NCI-H2196 treated with DMSO at 0.1 percent for 48 hours (cell line): ENCODE results near the gene EXPH5.
A peak's percentile ranks its signal among the peaks of the same experiment; 100 is the strongest.
"Not testable (repeated sequence)": the region's sequence is repeated elsewhere in the genome, so short reads cannot be mapped to it uniquely, and the experiment has no call there.

Experiments
- DNase-seq: peaks from one replicate; lab custom pipeline; 2025; ENCODE audit not compliant: unreplicated experiment; lab: John Stamatoyannopoulos, UW

Gene EXPH5

GRCh38 chr11:108601150-108601549, 7.6 kb upstream of the EXPH5 start:
- DNase-seq = no peak

- no peak for DNase-seq
These were observed 6.4 kb upstream of the EXPH5 start for GRCh38 chr11:108599978-108600377.

GRCh38 chr11:108597736-108598355, 4.3 kb upstream of the EXPH5 start:
- no peak for DNase-seq

DNA sequence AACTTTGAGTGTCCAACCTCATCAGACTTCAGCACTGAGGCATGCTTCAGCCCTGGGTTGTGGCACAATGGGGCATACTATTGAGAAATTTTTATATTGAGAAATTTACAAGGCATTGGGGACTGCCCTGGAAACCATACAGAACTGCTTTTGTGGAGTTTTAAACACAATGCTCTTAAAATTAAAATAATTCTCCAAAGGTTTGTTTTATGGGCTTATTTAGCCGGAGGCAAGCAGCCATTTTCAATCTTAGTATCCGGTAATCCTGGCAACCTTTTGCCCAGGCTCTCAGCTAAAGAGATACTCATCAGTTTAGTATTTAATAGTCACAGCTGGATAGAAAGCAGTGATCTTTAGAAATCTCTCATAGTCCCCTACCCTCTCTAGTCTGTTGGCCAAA, 3.1 kb upstream of the EXPH5 start:
- DNase-seq = no peak

GRCh38 chr11:108593923-108594434, 411 bp upstream of the EXPH5 start:
- no peak for DNase-seq

DNA sequence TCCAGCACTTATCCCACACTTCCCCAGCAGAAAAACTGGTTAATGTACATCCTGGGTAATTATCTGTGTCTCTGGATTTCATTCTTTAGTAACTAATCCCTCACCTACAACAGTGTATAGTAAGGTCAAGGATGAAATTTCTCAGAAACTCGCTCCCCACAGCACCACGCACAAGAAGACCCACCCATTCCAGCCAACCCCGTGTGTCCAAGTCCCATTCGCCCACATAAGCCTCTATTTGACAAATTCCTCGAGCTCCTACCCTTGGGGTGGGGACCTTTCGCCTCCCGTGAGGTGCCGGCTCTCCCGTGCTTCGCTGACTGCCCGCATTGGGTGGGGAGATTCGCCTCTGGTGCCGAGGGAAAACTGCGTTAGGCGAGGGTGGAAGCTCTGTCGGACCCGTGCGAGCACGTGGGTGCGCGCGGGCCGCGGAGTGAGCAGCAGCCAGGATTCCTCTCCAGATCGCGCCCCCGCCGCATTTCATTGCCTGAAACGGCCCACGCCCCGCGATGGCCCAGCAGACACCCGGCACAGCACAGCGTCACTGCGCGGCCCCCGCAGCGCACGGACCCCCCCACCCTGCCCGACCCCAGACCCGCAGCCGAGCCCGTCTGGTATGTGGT, 866 bp downstream of the EXPH5 start:
- DNase-seq = no peak

DNA sequence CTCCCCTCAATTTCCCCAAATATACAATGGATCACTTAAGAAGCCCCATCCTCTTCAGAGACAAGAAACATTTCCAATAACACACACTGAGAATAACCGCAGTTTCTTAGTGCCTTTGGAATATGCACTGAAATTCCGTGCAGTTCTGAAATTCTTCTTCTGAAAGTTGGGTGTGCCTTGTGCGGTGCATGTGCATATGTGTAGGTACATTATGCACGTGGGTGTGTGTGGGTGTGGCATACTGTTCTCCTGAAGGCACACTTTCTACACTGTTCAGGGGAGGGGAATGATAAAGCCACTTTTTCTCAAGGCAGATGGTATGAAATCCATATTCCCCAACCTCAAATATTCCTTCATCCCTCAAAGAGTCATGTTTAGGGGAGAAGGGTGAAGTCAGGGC, 1.7 kb downstream of the EXPH5 start:
- DNase-seq = no peak

GRCh38 chr11:108589136-108589535, 4.4 kb downstream of the EXPH5 start:
- no peak for DNase-seq

GRCh38 chr11:108588287-108588686, 5.3 kb downstream of the EXPH5 start:
- DNase-seq = no peak

GRCh38 chr11:108587109-108587508, 6.5 kb downstream of the EXPH5 start:
- DNase-seq = no peak

DNA sequence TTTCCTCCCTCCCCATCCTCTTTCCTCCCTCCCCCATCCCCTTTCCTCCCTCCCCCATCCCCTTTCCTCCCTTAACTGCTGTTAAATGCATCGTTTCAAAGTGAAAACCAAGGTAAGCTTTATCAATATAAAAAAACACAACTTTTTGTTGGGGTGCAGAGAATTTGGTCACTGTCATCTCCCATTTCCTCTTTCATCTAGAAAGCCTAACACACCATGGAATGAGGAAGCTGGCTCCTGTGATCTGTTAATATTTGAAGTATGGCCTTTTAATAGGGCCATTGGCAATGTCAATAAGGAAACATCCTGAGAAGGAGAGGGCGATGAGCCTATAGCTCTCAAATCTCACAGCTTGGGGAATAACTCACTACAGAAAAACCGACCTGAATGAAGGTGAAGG, 7.0 kb downstream of the EXPH5 start:
- DNase-seq = no peak

DNA sequence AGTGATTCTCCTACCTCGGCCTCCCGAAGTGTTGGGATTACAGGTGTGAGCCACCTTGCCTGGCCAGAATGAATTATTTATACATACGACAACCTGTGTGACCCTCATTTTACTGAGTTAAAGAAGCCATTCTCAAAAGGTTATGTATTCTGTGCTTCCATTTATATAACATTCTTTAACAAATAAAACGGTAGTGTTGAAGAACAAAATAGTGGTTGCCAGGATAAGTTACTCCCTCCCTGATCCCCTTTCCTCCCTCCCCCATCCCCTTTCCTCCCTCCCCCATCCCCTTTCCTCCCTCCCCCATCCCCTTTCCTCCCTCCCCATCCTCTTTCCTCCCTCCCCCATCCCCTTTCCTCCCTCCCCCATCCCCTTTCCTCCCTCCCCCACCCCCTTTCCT, 7.4 kb downstream of the EXPH5 start:
- not testable (repeated sequence) for DNase-seq

- DNase-seq = no peak
These were observed 8.6 kb downstream of the EXPH5 start for GRCh38 chr11:108584973-108585372.

DNA sequence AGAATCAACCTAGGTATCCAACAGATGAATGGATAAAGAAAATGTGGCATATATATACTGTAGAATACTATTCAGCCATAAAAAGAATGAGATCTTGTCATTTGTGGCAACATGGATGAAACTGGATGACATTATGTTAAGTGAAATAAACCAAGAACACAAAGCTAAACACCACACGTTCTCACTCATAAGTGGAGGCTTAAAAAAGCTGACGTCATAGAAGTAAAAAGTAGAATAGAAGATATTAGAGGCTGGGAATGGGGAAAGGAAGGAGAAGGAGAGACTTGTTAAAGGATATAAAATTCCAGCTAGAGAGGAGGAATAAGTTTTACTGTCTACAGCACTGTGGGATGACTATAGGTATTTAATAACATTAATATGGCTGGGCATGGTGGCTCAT, 12.9 kb downstream of the EXPH5 start:
- DNase-seq = no peak

GRCh38 chr11:108580043-108580442, 13.5 kb downstream of the EXPH5 start:
- no peak for DNase-seq

GRCh38 chr11:108576523-108576922, 17.0 kb downstream of the EXPH5 start:
- DNase-seq = no peak

DNA sequence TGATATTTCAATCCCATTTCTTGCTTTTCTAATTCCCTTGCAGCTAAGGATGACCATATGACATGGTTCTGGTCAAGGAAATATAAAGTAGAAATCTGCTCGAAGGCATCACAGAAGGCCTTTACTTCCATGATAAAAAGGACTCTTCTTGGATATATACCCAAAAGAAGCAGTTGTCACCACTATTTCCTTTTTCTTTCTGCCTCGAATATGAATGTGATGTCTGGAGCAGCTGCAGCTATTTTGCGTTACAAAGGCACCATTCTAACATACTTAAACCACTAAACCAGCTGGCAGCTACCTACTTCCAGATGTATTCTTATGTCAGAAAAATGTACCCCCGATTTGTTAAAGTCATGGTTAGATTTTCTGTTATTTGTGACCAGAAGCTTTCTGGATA, 18.9 kb downstream of the EXPH5 start:
- DNase-seq = no peak

DNA sequence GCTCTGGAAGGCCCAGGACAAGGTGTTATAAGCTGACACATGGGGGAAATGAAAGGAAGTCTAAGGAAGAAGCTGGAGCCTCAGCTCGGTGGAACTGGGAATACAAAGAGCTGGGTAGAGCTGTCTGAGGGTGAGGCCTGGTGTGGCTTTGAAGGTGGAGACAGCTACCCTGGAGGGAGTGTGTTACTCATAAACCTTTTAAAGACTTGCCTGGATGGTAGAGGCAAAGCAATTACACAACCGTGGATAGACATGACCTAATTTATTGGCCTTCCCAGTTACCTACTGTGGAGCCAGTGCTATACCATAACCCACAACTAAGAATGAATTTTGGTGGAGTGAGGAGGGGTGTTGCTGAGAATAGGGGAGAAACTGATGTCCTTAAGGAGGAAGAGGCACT, 22.6 kb downstream of the EXPH5 start:
- DNase-seq = no peak

DNA sequence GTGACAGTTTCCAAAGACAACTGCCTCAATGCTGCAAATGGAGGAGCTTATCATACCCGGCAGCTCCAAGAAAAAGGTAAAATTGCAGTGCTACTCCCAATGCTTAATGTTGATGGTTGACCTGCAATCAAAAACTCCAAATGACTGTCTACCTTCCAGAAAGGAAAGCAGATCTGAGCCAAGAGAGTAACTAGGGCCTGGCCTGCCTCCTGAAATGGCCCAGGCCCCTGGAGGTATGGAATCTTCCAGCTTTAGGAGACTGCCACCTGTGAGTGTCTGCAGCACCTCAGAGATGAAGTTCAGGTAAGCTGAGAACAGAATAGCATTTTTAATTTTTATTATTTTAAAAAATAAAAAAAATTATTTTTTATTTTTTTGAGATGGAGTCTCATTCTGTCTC, 23.7 kb downstream of the EXPH5 start:
- DNase-seq = no peak

GRCh38 chr11:108568195-108568858, 25.2 kb downstream of the EXPH5 start:
- peak; percentile 58 for DNase-seq

DNA sequence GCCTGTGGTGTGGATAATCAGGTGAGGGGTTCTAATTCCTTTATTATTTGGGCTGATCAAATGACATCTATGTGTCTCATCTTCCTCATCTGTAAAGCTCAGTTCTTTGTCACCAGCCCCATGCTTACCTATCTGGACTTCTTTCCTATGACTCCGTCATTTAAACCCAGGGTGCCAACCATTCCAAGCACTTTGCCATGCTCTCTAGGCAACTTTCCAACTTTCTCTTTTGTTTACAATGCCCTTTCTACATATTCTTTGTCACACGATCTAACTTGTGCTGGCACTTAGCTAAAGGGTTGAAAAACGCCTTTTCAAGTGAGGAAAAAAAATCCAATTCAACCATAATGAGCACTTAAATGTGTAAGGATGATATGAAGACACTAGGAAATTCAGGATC, 27.9 kb downstream of the EXPH5 start:
- peak; percentile 37 for DNase-seq
